Superior temporal gyrus (tissue), 1 donor: ENCODE data around the gene PRKCH.
"Not testable (repeated sequence)": the region's sequence is repeated elsewhere in the genome, so short reads cannot be mapped to it uniquely, and the experiment has no call there.

Source experiments
- DNase-seq: peaks from one replicate; pipeline ENCODE4 v3.0.0-alpha.2; 2016; ENCODE audit errors: extremely low spot score

PRKCH gene

DNA sequence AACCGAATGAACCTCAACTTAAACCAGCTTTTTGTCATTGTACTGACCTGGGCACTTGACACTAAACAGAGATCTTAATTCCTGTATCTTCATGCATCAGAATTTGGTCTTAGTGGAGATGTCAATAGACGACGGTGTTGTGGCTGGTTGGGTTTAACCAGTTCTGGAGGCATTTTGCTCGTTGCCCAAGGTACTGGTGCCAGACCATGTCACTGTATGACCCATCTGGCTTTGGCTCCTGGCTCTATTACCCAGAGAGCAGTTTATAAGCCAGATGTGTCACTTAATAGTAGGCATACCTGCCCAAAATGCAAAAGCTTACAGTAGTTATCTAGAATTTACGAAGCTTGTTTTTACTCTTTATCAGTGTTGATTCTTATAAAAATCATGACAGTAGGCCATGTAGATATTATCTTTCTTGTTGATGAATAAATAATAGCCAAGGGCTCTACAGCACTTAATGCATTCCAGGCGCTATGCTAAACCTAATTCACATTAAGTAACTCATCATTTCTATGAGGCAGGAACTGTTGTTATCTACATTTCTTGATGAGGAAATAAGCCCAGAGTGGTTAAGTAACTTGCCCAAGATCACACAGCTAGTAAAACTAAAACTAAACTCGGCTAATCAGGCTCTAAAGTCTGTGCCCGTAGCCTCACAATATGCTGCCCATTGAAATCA lies 194.2 kb downstream of the PRKCH start:
- no peak for DNase-seq

DNA sequence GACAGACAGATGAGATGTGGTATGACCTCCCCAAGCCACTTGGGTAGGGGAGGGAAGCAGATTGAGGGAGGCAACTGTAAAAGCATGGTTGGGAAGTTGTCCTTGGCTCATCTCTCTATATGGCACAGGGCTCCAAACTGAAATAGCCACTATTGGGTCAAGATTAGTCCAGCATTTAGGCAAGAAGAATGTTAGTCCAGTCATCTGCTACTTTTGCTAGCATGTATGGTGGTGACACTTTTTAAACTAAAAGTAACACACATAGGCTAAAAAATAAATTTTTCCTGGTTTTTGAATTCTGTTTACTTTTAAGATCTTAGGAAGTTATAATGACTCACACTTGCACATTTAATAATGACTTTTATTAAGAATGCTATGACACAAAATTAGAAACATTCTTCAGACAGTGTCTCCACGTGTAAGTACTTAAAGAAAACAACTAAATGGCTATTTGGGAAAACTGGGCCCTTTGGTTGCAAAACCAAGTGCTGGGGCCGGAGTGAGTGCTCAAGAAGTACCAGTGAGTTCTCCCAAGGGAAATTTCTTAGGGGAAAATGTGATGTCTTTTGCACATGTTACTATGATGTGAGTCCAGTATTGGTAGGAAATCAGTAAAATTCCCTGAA lies 194.9 kb downstream of the PRKCH start:
- DNase-seq = no peak

DNA sequence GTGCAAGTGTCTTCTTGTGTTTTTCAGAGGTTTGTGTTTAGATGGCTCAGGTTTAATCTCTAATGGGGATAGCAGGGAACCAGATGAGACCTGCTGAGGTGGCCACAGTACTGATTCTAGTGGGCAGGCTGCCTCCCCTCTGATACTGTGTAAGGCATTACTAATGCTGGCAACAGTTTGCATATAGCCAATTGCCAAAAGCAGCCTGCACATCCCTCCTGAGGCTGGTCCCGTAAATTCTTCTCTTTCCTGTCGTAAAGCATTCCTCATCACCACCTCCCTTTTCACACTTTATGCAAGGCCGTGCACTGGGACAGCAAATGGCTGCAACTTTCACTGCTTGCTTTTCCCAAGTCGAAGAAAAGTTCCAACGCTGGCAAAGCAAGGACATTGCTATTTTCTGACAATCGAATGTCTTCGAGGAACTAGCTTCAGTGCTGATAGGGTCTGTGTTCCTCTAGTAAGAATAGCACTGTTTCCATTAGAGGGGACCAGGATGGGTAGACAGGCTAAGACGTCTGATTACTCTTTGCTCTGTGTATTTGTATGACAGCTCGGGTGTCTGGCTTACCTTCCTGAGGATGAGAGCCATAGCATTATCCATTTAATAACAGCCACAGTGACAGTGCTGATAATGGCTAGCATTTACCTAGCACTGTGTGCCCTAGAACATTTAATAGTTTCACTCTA lies 195.7 kb downstream of the PRKCH start:
- DNase-seq = no peak

DNA sequence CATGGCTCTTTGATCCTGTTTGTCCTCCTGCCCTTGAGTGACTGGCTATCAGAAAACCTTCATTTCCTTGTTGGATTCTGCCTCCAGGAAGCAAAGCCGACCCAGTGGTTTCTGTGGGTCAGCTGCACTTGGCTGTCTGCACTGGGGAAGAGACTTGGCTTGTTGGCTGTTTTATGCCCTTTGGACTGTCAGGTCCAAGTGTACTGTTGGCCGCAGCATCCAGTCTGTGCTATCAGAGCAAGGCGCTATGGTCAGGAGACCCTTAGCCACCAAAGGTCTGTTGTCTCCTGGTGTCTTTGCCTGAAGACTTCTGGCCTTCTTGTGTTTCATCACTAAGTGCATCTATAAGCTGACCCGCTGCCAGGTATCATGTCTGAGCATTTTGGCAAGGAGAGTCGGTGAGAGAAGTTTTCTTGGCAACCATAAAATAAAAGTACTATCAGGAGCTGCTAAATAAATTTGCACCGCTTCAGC lies 196.6 kb downstream of the PRKCH start:
- DNase-seq = no peak

DNA sequence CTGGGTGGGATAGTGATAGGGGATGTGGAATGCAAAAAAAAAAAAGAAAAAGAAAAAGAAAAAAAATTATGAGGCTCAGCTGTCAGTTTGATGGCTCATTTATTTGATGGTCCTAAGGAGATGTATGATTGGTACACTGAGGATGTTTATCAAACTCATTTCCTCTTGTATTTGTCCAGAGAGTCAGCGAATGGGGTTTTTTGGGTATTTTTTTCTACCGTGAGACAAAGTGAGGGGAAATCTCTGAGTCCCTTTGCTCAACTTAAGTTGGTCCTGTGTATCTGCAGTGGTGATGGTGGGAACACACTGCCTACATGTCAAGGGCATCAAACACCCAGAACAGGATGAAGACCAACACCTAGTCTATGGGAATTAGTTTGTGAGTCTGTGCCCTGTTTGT lies 197.0 kb downstream of the PRKCH start:
- no peak for DNase-seq

DNA sequence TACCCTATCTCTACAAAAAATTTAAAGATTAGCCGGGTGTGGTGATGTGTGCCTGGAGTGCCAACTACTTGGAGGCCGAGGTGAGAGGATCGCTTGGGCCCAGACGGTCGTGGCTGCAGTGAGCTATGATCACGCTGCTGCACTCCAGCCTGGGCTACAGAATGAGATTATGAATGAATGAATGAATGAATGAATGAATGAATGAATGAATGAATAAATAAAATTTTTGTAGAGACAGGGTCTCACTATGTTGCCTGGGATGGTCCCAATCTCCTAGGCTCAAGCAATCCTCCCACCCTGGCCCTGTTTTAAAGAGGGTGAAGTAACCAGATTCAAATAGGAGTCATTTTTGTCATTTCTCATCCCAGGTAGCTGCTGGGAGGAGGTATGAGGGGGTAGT lies 197.7 kb downstream of the PRKCH start:
- DNase-seq = no peak

DNA sequence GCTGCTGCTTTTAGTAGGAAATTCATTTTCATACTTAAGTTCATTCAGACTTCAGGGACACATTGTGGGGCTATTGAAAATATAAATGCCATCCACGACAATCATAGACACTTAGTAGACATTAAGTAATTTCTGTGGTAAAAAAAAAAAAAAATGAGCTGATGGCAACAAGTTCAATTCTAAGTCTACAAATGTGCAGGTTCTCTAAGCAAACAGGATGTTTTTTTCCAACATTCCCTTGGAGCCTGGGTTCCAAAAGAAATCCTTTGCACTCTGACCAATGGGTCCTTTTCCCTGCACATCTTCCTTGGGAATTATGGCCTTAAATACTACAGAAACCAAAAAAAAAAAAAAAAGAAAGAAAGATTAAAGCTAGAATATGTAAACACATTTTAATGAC lies 198.4 kb downstream of the PRKCH start:
- no peak for DNase-seq

DNA sequence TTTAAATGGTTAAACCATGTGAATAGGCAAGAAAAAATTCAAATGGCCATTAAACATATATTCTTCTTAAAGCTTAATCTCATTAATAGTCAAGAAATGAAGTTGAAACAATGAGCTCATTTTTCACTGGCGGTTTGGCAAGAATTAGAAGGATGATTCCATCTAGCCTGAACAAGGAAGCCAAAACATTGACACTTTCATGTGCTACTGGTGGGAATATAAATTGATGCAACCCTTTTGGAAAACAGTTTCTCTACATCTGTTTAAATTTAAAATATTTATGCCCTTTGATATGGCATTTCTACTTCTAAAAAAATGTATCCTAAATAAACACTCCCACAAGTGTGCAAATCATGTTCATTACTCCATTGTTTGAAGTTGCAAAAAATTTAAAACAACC lies 199.2 kb downstream of the PRKCH start:
- DNase-seq = no peak

DNA sequence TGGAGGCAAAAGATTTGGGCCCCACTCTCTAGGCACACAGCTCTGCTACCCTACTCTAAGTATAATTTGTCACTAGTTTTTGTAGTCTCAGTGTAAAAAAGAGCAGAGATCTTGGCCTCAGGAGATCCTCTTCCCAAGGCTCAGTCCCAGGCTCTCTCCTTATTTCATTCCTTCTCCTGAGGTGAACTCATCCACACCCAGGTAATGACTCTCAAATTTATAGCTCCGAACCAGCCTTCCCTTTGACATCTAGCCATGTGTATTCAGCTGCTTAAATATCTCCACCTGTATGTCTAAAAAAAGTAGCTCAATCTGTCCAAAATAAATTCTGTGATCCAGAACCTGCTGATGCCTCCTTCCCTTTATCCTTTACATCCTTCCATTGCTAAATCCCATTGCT lies 200.4 kb downstream of the PRKCH start:
- no peak for DNase-seq

DNA sequence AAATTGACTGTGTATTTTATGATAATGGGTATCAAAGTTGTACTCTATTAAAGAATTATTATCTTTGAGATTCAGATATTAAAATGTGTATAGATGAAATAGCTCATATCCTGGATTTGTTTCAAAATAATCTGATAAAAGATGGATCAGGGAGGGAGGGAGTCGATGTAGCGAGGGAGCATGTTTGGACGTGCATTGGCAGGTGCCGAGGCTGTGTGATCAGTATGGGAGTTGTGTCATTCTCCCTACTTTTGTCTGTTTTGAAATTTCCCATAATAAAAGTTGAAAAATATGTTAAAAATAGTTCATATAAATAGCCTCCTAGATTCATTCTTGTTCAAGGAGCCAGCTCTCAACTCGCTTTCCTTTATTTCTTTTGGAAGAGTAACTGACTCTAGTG lies 202.4 kb downstream of the PRKCH start:
- DNase-seq = no peak

DNA sequence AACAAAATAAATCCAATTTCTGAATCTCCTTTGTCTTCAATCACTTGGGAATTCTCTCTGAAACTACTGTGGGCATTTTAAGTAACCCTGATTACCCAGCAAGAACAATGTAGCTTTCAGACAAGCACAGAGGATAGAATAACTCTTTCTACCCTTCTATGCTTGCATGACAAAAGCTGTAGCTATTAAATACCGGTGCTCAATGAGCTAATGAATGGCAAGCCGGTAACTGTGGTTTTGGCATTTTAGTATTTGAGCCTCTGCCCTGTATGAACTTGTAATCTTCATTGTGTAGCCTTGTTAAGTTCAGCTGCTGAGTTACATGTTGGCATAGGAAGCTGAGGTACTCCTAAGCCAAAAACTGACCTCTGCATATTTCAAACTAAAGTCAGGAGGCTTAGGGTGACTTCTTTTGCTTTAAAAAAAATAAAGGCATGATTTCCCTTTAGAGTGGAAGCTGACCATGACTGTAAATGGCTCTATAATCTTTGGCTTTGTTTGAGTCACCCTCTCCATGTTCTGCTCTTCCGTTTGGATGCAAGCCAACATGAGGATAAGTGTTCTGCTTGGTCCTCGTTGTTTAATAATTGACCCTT lies 202.9 kb downstream of the PRKCH start:
- DNase-seq = no peak

DNA sequence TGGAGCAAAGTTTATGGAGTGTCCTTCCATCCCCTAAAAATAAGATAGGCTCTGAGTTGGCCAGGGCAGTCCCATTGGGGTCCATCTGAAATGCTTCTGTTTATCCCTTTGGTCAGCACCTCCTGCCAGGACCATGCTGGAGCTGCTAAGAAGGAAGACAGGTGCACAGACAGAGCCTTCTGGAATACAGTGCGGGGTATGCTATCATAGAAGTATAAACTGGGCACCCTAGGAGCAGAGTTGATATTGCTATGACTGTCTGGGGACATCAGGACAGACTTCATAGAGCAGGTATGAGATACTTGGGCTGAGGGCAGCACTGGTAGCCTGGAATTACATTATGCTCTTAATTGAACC lies 203.5 kb downstream of the PRKCH start:
- no peak for DNase-seq

DNA sequence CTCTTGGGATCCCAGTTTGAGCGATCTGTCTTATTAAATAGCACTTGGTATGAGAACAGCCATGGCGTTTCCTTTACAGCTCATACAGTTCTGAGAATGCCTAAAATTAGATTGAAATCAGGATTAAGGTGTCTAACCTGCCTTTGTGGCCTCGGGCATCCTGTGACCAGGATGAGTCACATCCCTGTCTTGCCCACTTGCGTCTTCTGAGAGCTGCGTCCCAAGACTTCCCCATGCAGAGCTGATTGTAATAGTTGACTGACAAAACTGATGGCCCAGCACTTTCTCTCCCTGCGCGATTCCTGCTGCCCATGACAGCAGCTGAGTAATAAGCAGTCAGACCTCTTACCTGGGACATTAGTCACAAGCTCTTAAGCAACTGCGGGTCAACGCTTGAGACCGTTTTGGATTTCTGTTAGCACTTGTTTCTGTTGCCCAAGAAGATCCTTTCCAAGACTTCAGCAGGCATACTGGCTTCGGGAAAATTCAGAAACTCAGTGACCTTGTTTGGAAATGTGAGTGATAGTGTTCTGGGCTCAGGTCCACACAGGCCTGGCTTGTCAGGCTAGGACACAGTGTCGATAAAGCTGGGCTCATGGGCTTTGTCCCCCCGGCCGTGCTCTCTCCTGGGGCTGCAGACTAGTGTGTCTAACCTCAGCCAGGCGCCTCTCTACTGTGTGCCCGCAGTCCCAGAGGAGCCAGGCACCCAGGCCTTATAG lies 204.1 kb downstream of the PRKCH start:
- no peak for DNase-seq

DNA sequence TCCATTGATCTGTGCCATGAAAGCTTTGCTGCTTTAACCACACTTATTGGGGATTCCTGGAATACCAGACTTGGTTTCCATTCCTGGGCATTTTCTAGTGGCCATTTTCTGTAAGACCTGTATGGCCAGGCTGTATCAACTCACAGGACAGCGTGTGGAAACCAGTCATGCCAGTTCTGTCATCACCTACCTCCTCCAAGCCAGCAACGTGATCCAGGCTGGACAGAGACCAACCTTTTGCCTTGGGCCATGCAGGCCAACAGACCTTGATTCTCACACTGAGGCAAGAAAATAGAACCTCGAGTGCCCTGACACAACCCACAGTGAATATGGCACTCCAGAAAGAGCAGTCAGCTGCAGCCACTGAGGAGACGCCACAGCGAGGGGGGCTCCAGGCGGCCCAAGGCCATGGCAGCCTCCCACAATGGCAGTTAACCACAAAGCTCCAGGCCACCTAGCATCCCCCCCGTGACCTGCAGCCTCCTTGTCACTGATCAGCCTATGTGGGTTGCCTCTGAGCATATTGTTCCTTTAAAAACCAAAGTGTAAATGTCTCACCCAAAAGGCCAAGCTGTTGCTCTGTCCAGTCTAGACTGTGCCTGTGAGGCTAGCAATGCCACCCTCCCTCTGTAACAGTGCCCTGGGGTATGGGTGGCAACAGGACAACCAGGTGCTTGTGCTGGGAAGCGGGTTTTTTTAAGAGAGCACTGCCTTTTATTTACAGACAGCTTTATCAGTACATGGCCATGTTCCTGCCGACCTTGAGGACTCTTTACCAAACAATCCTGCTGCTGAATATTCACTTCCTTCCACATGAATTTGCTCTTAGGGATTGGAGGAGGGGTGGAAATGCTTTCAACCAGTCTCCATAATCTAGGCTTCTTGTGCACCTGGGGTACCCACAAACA lies 205.3 kb downstream of the PRKCH start:
- DNase-seq = no peak

DNA sequence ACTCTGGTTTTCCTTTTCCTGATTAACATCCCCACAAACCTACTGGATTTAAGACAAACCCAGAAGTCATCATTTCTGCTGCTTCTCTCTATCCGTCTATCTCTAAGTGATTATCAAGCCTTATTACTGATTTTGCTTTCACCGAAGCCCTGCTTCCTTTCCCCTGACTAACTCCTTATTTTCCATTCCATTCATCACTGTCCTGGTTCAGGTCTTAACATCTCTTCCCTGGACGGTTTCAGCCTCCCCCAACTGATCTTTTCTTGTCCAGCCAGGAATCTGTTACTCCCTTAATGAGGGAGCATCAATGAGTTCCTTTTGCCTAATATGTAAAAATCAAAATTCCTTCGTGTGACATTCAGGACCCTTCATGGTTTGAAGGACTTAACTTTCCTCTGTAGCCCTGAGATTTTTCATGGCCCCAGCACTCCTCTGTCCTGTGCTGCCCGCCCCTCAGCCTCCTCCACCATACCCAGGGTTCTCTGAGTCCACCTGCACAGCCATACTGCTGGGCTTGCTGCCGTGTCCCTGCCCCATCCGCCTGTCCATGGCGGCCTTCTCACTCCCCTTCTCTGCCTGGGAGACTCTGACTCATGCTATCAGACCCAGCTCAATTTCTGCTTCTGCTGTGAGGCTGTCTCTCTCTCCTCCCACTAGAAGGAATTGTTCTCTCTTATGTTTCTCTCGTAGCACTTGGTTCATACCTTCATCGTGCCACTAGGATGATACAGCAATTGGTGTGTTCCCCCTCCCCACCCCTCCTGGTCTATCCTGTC lies 206.1 kb downstream of the PRKCH start:
- no peak for DNase-seq

DNA sequence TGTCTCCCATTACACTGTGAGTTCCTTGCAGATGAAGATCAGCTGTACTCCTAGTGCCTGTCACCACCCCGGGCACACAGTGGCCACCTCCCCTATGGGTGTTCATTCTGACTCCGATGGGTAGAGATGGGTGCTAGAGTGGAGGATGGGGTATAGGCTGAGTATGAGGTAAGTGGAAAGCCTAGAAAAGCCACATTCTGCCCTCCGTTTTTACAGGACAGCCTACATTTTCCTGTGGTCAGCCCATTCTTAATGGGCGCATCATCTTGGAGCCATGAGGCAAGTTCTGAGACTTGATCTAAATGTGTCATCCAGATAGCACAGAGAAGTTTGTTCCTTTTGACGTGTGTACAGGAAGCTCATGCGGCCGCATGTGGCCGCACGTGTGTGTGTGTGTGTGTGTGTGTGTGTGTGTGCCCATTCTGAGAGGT lies 207.2 kb downstream of the PRKCH start:
- DNase-seq = no peak

DNA sequence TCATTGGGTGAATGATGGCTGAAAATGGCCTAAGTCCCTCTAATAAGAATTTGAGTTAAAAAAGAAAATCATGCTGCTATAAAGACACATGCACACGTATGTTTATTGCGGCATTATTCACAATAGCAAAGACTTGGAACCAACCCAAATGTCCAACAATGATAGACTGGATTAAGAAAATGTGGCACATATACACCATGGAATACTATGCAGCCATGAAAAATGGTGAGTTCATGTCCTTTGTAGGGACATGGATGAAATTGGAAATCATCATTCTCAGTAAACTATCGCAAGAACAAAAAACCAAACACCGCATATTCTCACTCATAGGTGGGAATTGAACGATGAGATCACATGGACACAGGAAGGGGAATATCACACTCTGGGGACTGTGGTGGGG lies 208.0 kb downstream of the PRKCH start:
- DNase-seq = not testable (repeated sequence)

DNA sequence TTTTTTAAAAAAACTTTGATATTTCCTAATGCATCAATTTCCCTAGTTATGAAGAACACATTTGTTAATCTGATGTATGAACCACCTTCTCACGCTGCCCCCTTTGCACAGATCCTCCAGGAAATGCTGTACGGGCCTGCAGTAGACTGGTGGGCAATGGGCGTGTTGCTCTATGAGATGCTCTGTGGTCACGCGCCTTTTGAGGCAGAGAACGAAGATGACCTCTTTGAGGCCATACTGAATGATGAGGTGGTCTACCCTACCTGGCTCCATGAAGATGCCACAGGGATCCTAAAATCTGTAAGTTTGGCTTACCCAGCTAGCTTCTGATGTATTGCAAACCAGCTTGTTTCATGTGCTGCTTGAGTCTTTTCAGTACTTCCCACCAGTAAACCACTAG lies 208.9 kb downstream of the PRKCH start:
- DNase-seq = no peak

DNA sequence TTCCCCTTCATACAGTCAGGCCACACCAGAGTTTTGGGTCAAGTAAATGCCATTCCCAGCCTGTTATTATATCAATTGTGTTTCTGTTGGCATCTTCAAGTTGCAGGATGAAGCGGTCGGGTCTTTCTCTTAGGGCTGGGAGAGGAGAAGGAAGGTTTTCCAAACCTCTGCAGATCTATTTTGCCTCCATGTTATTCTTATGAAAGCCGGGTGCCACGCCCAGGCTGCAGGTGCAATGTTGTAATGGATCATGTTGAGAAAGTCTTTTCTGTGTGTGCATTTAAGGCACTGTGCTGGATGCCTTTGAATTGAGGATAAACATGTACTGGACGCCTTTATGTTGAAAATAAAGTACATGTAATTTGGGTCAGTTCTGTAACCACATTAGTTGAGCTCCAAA lies 209.5 kb downstream of the PRKCH start:
- no peak for DNase-seq

DNA sequence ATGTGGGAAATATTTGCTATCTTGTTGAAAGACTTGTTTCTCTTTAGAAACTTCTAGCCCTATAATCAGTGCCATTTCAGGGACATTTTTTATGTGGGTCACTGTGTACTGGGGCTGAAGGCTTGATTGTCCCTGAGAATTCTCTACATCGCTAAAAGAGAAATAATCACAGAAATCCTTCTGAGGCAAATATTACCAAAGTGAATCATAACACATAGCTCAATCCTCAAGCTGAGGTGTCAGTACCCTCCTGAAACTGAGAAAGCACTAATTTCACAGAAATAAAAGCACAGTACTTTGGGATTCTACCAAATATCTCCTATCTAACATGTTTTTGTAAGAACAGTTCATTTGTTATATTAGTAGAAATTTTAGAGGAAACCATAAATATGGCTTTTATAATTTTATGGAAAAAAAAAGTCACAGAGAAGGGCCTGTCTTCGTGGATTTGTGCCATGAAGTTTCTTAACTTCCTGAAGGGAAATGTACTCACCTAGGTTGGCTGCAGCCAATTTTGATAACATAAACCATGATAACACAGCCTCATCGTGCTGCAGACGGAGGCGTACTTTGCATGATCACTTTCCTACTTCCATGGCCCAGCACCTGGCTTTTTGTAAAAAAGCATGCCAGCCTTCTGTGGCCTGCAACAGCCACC lies 210.2 kb downstream of the PRKCH start:
- no peak for DNase-seq
